Stimulated activated CD4-positive, alpha-beta T cell treated with anti-CD3 and anti-CD28 coated beads, Interleukin-1b, Interleukin-23, amount 100 ng/mL, for 4 hours (primary cell): ENCODE measurements around the gene KRT80.
"Not testable (repeated sequence)": the region's sequence is repeated elsewhere in the genome, so short reads cannot be mapped to it uniquely, and the experiment has no call there.

Experiments
- DNase-seq, 2 donors: peaks; one replicate each; pipeline ENCODE4 v3.0.0-alpha.2; 2020; ENCODE audit warnings: low read depth in 2 of 2

The KRT80 gene

GRCh38 chr12:52191841-52192791 is at the start of gene KRT80:
TSS of gene KRT80 (minus strand) at chr12:52192014. CDS start at chr12:52191902, 112 bp downstream.
- no peak for DNase-seq

- DNase-seq = no peak
Observed at GRCh38 chr12:52241205-52241842, 49.5 kb upstream of the KRT80 start.

GRCh38 chr12:52240247-52240646 is 48.4 kb upstream of the KRT80 start:
- not testable (repeated sequence) for DNase-seq

GRCh38 chr12:52239767-52240166 is 48.0 kb upstream of the KRT80 start:
- DNase-seq = no peak

GRCh38 chr12:52238916-52239646 is 47.3 kb upstream of the KRT80 start:
- DNase-seq = no peak

GRCh38 chr12:52238207-52238840 is 46.5 kb upstream of the KRT80 start:
- DNase-seq = no peak

- no peak for DNase-seq
Observed at GRCh38 chr12:52236386-52237050, 44.7 kb upstream of the KRT80 start.

GRCh38 chr12:52235822-52236361 is 44.1 kb upstream of the KRT80 start:
- DNase-seq = no peak

GRCh38 chr12:52235001-52235764 is 43.4 kb upstream of the KRT80 start:
- no peak for DNase-seq

- no peak for DNase-seq
Observed at GRCh38 chr12:52234223-52234810, 42.5 kb upstream of the KRT80 start.

GRCh38 chr12:52233462-52234207 is 41.8 kb upstream of the KRT80 start:
- DNase-seq = no peak

- DNase-seq = no peak
Observed at GRCh38 chr12:52232674-52233461, 41.1 kb upstream of the KRT80 start, which contains the start of gene KRT7. TSS of gene KRT7 (plus strand) at chr12:52233243. CDS start at chr12:52233297, 54 bp downstream.

GRCh38 chr12:52232203-52232673 is 40.4 kb upstream of the KRT80 start:
- DNase-seq = no peak

- no peak for DNase-seq
Observed at GRCh38 chr12:52231305-52232202, 39.7 kb upstream of the KRT80 start.

- no peak for DNase-seq
Observed at GRCh38 chr12:52230364-52231281, 38.8 kb upstream of the KRT80 start.

- DNase-seq = no peak
Observed at GRCh38 chr12:52229836-52230343, 38.1 kb upstream of the KRT80 start.
